A673 (cell line): ENCODE results near the gene ITPKC. TPM values are rescaled to one million over a fixed set of nuclear protein-coding genes. Genes with fewer than 3 reads are reported as not detected.

Source experiments
- BruUV-seq: library from RNA; stranded (reverse); fragments of 400-500 nt; replicated peaks from 2 replicates; lab custom pipeline; 2021; lab: Mats Ljungman, UMichigan
- CTCF ChIA-PET: fragments of 300-600 bp; sonication (Branson Sonifier 250); formaldehyde crosslinking; loops from one replicate; lab custom pipeline; 2022; ENCODE audit warnings: antibody characterized with exemption; lab: Charles Lee
- POLR2A ChIA-PET: fragments of 300-600 bp; sonication (Branson Sonifier 250); formaldehyde crosslinking; loops from one replicate; lab custom pipeline; 2022; ENCODE audit warnings: antibody characterized with exemption; ENCODE audit not compliant: low non-redundant PET; lab: Charles Lee
- DNase-seq: peaks from one replicate; pipeline ENCODE4 v3.0.0-alpha.2; 2015; ENCODE audit warnings: low spot score
- H3K27ac ChIP-seq: fragments of 200-600 bp; sonication (generic); 2 replicates; pipeline ENCODE4 v1.5.1; 2016; ENCODE audit warnings: mixed run types, low read depth, mild to moderate bottlenecking, mixed read lengths, antibody characterized with exemption, low read length; ENCODE audit not compliant: poor library complexity, severe bottlenecking
- H3K27me3 ChIP-seq: fragments of 200-600 bp; sonication (generic); replicated peaks from 2 replicates; pipeline ENCODE4 v1.6.1; 2017; ENCODE audit warnings: mixed run types, low read depth, mild to moderate bottlenecking, mixed read lengths, antibody characterized with exemption, low read length; ENCODE audit not compliant: insufficient read depth, poor library complexity
- H3K36me3 ChIP-seq: fragments of 200-600 bp; sonication (generic); 2 replicates; pipeline ENCODE4 v1.6.1; 2016; ENCODE audit warnings: mixed run types, mild to moderate bottlenecking, mixed read lengths, antibody characterized with exemption, low read length; ENCODE audit not compliant: insufficient read depth, poor library complexity, severe bottlenecking
- H3K4me1 ChIP-seq: fragments of 200-600 bp; sonication (generic); 2 replicates; pipeline ENCODE4 v1.6.1; 2017; ENCODE audit warnings: mixed run types, mild to moderate bottlenecking, mixed read lengths, antibody characterized with exemption, low read length; ENCODE audit not compliant: insufficient read depth, poor library complexity, severe bottlenecking
- H3K4me3 ChIP-seq: fragments of 200-600 bp; sonication (generic); 2 replicates; pipeline ENCODE4 v1.5.1; 2016; ENCODE audit warnings: low read depth, mixed run types, mild to moderate bottlenecking, mixed read lengths, low read length; ENCODE audit not compliant: poor library complexity, severe bottlenecking
- H3K9me3 ChIP-seq: fragments of 200-600 bp; sonication (generic); 2 replicates; pipeline ENCODE4 v1.6.1; 2016; ENCODE audit warnings: mixed run types, low read depth, mild to moderate bottlenecking, mixed read lengths, antibody characterized with exemption, low read length; ENCODE audit not compliant: poor library complexity, severe bottlenecking
- EZH2 ChIP-seq: fragments of 200-600 bp; sonication (generic); IDR thresholded peaks from 2 replicates; pipeline ENCODE4 v1.6.1; 2017; ENCODE audit warnings: borderline replicate concordance, low read depth, mild to moderate bottlenecking, mixed read lengths, antibody characterized with exemption, low read length; ENCODE audit not compliant: poor library complexity, severe bottlenecking
- intact Hi-C: fragments of 100-400 bp; cut with micrococcal nuclease; formaldehyde crosslinking; loops from one replicate; pipeline ENCODE4 v1.10.0; 2022; ENCODE audit not compliant: unreplicated experiment
- total RNA-seq: library from RNA; stranded (reverse); gene quantifications from 2 replicates; pipeline ENCODE4 v1.2.3, GENCODE V29; 2021
- TF ChIP-seq, protein P1 (sequence below): fragments of 300-800, 200-600 bp; sonication (generic); conservative IDR thresholded peaks from 2 replicates; pipeline ENCODE4 v1.5.1; 2017; ENCODE audit warnings: low read depth, mild to moderate bottlenecking, antibody characterized with exemption, low read length, moderate library complexity, mixed read lengths

ITPKC gene
- total RNA-seq, 1 experiment from 2014 or later = 7.2 TPM

DNA sequence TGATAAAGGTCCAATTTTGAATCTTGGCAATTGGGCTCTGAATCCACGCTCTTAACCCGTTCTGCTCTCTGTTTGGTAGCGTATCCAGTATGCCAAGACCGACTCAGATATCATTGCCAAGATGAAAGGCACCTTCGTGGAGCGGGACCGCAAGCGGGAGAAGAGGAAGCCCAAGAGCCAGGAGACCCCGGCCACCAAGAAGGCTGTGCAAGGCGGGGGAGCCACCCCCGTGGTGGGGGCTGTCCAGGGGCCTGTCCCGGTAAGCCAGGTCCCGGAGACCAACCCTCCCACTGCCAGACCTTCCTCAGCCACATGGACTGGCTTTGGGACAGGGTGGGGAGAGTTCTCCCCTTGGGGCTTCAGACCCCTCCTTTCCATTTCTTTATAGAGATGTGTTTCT, 42.4 kb downstream of the ITPKC start:
- intact Hi-C loops = no loop called here
- Histone ChIP-seq H3K4me3 (no peak overlapping the region), H3K9me3 (no peaks in the 10 kb centered on the region), H3K4me1 (peaks cover 3% of the 10 kb centered on the region), H3K36me3 (peaks cover 86% of the 10 kb centered on the region), H3K27ac (no peak overlapping the region), H3K27me3 (no peaks in the 10 kb centered on the region)
- TF ChIP-seq, protein P1, sequence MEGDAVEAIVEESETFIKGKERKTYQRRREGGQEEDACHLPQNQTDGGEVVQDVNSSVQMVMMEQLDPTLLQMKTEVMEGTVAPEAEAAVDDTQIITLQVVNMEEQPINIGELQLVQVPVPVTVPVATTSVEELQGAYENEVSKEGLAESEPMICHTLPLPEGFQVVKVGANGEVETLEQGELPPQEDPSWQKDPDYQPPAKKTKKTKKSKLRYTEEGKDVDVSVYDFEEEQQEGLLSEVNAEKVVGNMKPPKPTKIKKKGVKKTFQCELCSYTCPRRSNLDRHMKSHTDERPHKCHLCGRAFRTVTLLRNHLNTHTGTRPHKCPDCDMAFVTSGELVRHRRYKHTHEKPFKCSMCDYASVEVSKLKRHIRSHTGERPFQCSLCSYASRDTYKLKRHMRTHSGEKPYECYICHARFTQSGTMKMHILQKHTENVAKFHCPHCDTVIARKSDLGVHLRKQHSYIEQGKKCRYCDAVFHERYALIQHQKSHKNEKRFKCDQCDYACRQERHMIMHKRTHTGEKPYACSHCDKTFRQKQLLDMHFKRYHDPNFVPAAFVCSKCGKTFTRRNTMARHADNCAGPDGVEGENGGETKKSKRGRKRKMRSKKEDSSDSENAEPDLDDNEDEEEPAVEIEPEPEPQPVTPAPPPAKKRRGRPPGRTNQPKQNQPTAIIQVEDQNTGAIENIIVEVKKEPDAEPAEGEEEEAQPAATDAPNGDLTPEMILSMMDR = no peak
- no peak for TF ChIP-seq EZH2
- ChIA-PET POLR2A (no interaction called here), CTCF (no interaction called here)
- no peak for DNase-seq
- no TSS peak for BruUV-seq

DNA sequence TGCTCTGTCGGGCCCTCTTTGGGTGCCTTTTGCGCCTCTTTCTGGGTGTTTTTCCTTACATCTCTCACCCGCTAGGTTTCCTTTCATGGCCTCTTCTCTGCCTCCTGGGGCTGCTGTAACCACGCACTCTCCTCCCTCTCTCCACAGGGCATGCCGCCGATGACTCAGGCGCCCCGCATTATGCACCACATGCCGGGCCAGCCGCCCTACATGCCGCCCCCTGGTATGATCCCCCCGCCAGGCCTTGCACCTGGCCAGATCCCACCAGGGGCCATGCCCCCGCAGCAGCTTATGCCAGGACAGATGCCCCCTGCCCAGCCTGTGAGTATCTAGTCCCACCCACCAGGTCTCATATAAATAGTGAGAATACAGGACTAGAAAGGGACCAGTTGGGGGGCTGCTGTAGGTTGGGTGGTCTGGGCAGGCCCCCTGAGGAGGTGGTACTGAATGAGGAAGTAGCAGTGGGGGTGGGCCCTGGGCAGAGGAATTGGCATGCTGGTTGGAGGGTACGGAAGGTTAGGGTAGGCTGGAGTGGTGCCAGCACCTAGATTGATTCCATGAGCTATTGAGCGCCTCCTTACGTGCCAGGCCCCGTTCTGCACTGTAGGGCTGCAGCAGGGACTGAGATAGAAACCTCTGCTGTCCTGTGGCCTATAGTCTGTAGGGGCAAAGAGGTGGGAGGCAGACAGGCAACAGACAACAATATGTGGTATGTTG, 46.0 kb downstream of the ITPKC start:
- ChIA-PET CTCF (interaction anchor here (1.0 kb wide), 1 partner anchor 8 kb away, joined by 5 read pairs; no protein-coding TSS in a partner anchor), POLR2A (no interaction called here)
- Histone ChIP-seq H3K27ac (peak overlapping the region; percentile 47), H3K36me3 (peaks cover 80% of the 10 kb centered on the region), H3K4me3 (no peak overlapping the region), H3K9me3 (no peaks in the 10 kb centered on the region), H3K4me1 (no peaks in the 10 kb centered on the region), H3K27me3 (no peaks in the 10 kb centered on the region)
- no peak for DNase-seq
- no peak for TF ChIP-seq EZH2
- TF ChIP-seq, protein P1 = no peak
- intact Hi-C loops = no loop called here
- no TSS peak for BruUV-seq

DNA sequence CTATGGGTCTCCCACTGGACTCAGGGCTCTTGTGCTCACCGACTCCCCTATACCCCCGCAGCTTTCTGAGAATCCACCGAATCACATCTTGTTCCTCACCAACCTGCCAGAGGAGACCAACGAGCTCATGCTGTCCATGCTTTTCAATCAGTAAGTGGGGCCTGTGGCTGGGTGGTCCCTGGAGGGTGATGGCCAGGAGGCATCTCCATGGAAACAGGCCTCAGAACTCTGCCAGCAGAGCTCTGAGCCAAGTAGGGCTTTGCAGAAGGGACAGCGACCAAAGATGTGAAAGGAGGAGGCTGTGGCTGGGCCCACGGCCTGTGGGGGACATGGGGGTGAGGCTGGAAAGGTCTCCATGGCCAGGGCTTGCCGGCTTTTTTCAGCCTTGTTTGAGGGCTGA, 46.6 kb downstream of the ITPKC start:
- intact Hi-C loops = no loop called here
- ChIA-PET POLR2A (no interaction called here), CTCF (interaction anchor here (1.0 kb wide), 1 partner anchor 9 kb away, joined by 5 read pairs; no protein-coding TSS in a partner anchor)
- TF ChIP-seq, protein P1 = no peak
- no peaks in the 10 kb centered on the region for H3K27me3 ChIP-seq
- no peaks in the 10 kb centered on the region for H3K4me1 ChIP-seq
- no peak overlapping the region for H3K4me3 ChIP-seq
- no peak overlapping the region for H3K27ac ChIP-seq
- H3K9me3 ChIP-seq = no peaks in the 10 kb centered on the region
- BruUV-seq = no TSS peak
- DNase-seq = no peak
- H3K36me3 ChIP-seq = peaks cover 75% of the 10 kb centered on the region
